SK-N-SH (cell line): ENCODE results near the gene GPR6.

Experiments
- EZH2phosphoT487 ChIP-seq: fragments of 200-600 bp; sonication (generic); IDR thresholded peaks from 2 replicates; pipeline ENCODE4 v1.6.1; 2017; ENCODE audit warnings: low read depth, mixed run types, mild to moderate bottlenecking, antibody characterized with exemption, moderate library complexity, borderline replicate concordance
- GABPA ChIP-seq: IDR thresholded peaks from 2 replicates; pipeline ENCODE4 v1.4.0; 2012; ENCODE audit warnings: low read depth, mild to moderate bottlenecking
- JUND ChIP-seq: IDR thresholded peaks from 2 replicates; pipeline ENCODE4 v1.4.0; 2012
- MXI1 ChIP-seq: IDR thresholded peaks from 2 replicates; pipeline ENCODE4 v1.6.1; 2012; ENCODE audit warnings: mild to moderate bottlenecking, low read depth, low read length, improper control_type of control experiment
- RAD21 ChIP-seq: IDR thresholded peaks from 2 replicates; pipeline ENCODE4 v1.6.1; 2012; ENCODE audit warnings: mild to moderate bottlenecking, low read length
- RCOR1 ChIP-seq: fragments of 150-350 bp; IDR thresholded peaks from 2 replicates; pipeline ENCODE4 v1.6.1; 2017; ENCODE audit warnings: antibody characterized with exemption, low read length
- RFX5 ChIP-seq: IDR thresholded peaks from 2 replicates; pipeline ENCODE4 v1.6.1; 2012; ENCODE audit warnings: mild to moderate bottlenecking, improper control_type of control experiment, low read length
- RXRA ChIP-seq: IDR thresholded peaks from 2 replicates; pipeline ENCODE4 v1.4.0; 2012; ENCODE audit warnings: low read depth, mild to moderate bottlenecking, borderline replicate concordance
- TF ChIP-seq, protein P1 (sequence below): IDR thresholded peaks from 2 replicates; pipeline ENCODE4 v1.6.1; 2012; ENCODE audit warnings: mild to moderate bottlenecking, low read depth, low read length, moderate library complexity
- TF ChIP-seq, protein P2 (sequence below): fragments of 200-600 bp; sonication (generic); IDR thresholded peaks from 2 replicates; pipeline ENCODE4 v1.6.1; 2017; ENCODE audit warnings: antibody characterized with exemption, mild to moderate bottlenecking, moderate library complexity
- TF ChIP-seq, protein P3 (sequence below): IDR thresholded peaks from 2 replicates; pipeline ENCODE4; 2012

DNA sequence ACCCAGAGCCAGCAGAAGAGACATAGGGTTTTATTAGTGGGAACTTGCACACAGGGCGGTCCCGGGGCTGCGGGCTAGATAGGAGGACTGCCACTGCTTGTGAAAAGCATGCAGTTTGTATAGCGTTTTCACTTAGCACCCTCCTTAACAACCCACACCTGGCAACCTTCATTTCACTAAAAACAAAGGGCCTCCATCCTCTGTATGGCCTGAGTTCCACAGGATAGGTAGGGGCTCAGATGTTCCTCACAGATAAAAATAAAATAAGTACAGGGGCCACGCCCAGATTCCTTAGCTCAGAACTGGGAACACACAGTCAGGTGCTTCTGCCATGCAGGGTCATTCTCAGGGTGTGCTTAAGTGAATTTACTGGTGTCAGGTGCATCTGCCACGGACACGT is 39.8 kb downstream of the GPR6 start:
- TF ChIP-seq, protein P1, sequence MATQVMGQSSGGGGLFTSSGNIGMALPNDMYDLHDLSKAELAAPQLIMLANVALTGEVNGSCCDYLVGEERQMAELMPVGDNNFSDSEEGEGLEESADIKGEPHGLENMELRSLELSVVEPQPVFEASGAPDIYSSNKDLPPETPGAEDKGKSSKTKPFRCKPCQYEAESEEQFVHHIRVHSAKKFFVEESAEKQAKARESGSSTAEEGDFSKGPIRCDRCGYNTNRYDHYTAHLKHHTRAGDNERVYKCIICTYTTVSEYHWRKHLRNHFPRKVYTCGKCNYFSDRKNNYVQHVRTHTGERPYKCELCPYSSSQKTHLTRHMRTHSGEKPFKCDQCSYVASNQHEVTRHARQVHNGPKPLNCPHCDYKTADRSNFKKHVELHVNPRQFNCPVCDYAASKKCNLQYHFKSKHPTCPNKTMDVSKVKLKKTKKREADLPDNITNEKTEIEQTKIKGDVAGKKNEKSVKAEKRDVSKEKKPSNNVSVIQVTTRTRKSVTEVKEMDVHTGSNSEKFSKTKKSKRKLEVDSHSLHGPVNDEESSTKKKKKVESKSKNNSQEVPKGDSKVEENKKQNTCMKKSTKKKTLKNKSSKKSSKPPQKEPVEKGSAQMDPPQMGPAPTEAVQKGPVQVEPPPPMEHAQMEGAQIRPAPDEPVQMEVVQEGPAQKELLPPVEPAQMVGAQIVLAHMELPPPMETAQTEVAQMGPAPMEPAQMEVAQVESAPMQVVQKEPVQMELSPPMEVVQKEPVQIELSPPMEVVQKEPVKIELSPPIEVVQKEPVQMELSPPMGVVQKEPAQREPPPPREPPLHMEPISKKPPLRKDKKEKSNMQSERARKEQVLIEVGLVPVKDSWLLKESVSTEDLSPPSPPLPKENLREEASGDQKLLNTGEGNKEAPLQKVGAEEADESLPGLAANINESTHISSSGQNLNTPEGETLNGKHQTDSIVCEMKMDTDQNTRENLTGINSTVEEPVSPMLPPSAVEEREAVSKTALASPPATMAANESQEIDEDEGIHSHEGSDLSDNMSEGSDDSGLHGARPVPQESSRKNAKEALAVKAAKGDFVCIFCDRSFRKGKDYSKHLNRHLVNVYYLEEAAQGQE: no peak
- TF ChIP-seq, protein P2, sequence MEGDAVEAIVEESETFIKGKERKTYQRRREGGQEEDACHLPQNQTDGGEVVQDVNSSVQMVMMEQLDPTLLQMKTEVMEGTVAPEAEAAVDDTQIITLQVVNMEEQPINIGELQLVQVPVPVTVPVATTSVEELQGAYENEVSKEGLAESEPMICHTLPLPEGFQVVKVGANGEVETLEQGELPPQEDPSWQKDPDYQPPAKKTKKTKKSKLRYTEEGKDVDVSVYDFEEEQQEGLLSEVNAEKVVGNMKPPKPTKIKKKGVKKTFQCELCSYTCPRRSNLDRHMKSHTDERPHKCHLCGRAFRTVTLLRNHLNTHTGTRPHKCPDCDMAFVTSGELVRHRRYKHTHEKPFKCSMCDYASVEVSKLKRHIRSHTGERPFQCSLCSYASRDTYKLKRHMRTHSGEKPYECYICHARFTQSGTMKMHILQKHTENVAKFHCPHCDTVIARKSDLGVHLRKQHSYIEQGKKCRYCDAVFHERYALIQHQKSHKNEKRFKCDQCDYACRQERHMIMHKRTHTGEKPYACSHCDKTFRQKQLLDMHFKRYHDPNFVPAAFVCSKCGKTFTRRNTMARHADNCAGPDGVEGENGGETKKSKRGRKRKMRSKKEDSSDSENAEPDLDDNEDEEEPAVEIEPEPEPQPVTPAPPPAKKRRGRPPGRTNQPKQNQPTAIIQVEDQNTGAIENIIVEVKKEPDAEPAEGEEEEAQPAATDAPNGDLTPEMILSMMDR: no peak
- TF ChIP-seq, protein P3, sequence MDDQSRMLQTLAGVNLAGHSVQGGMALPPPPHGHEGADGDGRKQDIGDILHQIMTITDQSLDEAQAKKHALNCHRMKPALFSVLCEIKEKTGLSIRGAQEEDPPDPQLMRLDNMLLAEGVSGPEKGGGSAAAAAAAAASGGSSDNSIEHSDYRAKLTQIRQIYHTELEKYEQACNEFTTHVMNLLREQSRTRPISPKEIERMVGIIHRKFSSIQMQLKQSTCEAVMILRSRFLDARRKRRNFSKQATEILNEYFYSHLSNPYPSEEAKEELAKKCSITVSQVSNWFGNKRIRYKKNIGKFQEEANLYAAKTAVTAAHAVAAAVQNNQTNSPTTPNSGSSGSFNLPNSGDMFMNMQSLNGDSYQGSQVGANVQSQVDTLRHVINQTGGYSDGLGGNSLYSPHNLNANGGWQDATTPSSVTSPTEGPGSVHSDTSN: no peak
- TF ChIP-seq RAD21 (no peak), JUND (no peak), GABPA (no peak), MXI1 (no peak), EZH2phosphoT487 (no peak), RFX5 (no peak), RXRA (no peak), RCOR1 (no peak)
